ENCODE data around the gene DGKB.

DGKB gene

DNA sequence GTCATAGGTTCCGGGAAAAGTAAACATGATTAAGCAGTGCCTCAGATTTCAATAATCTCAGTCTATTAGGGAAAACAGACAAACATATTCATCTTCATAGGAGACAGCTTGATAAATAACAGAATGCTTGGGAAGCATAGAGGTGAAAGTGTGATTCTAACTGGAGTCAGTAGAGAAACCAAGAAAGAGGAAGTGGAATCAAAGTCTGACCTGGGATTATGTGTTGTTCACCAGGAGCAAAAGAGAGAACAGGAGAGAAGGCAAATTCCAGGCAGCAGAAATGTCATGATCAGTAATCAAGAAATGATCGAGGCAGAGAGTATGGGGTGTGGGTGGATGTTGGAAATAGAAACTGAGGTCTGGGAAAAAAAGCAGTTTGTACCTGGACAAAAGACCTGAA lies 43.7 kb downstream of the DGKB start:
- DNase-seq = no peak

DNA sequence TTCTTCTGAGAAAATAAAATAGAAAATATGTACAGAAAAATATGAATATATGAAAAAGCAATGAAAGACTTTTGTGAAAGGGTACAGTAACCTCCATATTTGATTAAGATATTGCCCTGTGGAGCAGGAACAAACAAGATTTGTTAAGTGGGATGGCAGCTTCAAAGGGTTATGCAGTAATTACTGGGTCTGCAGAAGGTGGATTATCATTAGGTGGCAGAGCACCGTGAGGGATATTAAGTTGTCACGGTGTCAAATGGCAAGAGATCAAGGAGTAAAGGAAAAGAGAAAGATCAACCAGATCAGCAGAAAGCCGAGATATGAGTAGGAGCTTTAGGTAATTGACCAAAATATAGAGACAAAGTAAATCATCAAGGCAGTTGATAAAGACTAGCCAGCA lies 44.1 kb downstream of the DGKB start:
- no peak for DNase-seq

DNA sequence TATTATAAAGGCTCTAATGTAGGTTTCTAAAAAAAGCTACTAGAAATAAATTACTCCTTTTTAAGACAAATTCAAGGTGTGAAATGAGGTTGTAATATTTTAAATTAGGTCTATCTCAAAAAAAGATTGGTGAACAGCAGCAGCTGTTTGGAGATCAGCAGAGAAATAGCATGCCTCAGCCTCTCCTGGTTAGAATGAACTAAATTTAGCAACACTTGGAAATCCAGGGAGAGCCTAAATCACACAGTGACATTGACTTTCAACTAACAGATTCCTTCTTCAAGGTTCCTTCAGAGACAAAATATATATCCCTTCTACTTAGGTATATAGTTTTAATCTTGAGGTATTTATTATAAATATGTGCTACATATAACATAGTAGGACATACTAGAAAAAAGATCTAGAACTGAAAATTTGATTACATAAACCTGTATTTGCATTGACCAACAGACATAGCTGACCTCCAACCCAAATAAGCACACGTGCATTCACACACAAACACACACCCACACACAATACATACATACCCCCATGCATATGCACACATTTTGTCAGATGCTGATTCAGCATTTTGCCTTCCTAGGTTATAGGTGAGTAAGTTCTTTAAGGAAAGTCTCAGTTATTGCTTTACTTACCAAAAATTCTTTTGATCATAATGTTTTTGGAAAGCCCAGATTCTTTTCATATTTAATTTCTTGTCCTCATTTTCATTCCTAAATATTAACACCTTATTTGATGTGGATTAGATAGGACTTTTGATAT lies 47.3 kb downstream of the DGKB start:
- no peak for DNase-seq

DNA sequence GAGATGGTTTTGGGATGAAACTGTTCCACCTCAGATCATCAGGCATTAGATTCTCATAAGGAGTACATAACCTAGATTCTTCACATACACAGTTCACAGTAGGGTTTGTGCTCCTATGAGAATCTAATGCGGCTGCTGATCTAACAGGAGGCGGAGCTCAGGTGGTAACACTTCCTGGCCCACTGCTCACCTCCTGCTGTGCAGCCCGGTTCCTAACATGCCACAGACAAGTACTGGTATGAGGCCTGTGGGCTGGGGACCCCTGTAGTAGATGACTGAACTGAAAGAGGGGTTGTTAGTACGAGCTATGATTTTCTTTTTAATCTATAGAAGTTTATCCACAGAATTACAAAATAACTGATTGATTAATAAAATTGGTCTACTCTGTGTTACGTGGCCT lies 48.1 kb downstream of the DGKB start:
- no peak for DNase-seq

DNA sequence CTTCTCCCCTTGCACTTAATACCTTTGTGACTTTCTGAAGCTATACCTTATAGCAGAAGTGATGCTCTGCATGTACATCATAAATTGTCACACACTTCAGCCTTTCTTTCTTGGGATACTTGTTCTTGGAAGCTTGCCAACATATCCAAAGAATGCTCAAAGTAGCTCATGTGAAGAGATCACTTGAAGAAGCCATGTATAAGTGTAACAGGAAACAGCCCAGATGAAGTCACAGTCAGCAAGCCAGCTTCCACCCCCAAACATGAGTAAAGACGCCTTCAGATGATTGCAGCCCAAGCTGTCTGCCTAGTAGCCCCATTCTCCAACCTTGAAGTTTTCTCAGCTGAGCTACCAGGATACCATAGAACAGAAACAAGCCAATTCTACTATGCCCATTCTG lies 50.9 kb downstream of the DGKB start:
- peak; percentile 26 for DNase-seq

DNA sequence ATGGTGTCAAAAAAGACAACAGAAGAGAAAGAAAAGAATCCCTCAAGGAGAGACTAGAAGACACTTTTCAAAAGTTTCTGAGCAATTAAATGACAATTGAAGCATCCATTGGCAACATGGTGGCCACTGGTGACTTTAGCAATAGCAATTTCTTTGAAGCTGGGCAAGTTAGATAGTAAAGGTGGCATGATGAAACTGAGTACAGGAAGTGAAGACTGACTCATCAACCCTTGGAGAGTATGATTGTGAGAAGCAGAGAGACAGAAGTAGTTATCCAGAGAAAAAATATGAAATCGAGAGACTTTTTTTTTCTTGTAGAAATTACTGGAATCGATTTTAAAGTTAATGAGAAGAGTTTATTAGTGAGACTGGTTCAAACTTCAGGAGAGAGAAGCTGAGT lies 52.5 kb downstream of the DGKB start:
- DNase-seq = no peak

DNA sequence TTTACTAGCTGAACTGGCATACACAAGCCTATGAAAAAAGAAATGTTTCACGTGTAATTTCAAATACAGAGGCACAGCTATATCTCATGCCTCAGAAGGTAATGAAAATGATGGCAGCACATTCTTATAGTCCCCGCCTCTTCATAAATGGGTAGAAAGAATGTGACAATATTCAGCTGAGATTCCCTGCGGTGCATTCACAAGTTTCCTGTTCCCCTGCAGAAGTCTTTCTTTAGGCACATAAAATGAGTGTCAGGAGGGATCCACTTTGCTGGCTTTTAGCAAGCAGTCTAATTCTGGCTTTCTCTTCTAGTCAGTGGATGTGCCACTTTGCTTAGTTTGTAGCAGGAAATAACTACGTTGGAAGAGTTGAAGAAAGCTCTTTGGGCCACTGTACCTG lies 56.1 kb downstream of the DGKB start:
- no peak for DNase-seq

DNA sequence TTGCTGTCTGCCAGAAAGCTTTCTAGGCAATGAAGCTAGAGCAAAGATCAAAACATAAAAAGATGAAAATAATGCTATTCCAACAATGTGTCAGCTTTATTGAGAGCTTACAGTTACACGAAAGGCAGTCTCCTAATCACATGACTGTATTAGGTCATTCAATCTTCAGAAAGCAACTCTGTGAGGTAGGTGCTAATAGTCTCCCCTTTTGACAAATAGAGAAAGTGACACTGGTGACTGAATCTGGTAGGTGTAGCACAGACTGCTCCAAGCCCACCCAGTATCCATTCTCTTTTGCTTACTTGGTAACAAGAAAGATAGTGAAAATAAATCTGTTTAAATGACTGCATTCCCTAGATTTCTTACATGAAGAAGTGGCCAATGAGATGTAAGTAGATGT lies 58.8 kb downstream of the DGKB start:
- DNase-seq = no peak

DNA sequence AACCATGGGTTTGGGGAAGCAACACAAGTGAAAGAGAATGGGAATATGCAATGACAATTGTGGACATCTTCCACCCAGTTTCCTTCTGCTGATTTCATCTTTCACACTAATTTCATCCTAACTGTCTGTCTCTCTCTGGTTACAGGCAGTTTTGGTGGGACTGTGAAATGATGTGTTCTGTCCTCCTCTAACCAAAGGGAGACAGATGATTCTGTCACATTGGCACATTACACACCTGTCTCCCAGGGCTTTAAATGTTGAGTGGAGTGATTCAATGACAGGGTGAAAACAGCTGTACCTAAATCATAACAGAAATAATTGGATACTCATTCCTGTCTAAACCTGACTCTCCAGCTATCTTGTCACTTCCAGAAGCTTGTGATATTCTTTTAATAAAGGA lies 60.0 kb downstream of the DGKB start:
- no peak for DNase-seq

DNA sequence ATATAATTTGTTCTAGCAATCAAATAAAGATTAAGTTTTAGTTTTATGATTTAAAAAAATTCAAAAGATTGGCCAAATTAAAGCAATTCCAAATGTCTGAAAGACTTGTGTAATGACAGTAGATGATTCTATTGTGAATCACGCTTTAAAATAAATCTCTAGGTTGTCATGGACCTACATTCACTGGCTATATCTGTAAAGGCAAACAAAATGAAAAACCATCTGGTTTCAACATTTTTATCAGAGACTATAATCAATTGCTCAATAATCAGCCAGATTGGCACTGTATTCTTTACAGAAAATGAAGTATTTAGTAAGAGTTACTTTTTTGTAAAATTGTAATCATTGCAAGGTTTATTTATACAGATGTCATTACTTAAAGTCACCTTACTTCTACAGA lies 60.7 kb downstream of the DGKB start:
- peak; percentile 54 for DNase-seq

DNA sequence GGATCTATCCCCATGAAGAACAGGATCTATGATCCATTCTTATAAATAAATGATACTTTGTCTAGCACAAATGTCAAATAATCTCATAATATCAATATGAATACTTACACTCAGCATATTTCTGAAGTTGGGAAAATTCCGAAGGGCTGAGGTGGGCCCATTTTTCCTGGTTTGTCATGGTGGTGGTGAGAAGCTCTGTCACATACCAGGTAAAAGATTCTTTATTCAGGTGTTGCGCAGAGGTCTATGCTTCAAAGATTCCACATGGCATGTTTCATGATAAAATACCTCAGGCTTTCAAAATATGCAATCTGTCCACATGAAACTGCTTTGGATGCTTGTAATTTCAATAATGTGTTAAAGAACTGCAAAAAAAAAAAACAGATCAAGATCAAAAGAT lies 61.5 kb downstream of the DGKB start:
- DNase-seq = no peak

DNA sequence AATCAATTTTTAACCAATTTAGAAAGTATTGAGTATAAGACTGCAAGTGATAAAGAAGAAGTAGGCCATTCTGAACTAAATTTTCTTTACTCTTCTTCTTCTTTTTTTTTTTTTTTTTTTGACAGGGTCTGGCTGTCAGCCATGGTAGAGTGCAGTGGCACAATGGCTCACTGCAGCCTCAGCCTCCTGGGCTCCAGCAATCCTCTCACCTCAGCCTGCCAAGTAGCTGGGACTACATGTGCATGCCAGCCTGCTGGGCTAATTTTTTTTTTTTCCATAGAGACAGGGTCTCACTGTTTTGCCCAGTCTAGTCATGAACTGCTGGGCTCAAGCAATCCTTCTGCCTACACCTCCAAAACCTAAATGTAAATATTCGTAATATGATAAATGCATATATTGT lies 63.2 kb downstream of the DGKB start:
- no peak for DNase-seq

DNA sequence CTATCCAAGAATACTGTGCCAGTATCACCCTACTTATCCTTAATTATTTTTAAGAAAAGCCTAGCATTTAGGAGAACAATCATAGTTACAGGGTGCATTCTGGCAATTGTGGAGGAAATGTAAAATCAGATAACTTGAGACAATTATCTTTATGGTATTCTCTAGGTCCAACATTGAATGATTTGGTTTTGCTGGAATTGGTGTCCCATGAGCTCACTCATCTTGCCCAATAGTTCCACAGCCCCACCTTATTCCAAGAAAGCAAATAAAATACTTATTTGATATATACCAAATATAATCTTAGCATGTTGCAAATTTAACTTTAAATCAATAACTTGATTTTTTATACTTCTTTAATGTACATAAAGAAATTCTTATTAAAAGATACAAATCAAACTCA lies 65.3 kb downstream of the DGKB start:
- no peak for DNase-seq

DNA sequence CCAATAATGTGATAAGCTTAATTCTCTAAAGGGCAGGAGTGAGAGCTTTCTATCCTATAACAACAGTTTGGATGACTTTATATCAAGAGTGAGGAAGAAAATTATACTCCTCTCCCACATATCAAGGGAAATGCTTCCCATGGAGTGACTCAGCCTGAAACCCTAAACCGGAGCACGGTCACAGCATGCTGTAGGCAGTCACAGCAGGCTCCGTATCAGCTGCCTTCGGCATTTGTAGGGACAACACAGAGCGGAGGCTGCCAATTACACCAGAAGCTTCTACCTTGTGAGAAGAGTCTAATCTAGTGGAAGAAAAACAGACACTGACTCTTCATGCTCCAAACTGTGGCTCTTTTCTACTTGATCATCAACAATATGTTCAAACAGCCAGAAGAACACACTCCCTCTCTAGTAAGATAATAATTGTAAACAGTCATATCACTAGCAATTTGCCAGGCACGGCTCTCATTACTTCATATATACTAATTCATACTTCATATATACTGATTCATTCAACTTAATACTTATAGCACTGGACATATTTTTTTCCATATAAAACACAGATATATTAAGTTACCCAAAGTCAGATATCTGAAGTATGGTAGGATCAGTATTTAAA lies 65.9 kb downstream of the DGKB start:
- DNase-seq = peak; percentile 76

DNA sequence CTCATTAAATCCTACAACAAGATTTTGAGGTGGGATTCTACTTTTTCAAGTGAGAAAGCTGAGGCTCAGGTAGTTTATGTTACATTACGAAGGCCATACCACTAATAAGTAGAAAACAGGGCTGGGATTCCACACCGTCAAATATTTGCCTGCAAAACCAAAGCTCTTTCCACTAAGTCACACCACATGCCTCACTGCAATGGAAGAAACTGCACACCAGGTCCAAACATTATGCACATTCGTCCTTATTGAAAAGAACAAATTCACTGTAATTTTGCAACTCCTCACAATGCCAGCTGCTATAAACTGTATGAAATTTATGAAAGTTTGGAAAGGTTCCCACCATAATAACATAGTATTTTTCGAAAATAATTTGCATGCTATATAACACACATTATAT lies 66.5 kb downstream of the DGKB start:
- DNase-seq = no peak

DNA sequence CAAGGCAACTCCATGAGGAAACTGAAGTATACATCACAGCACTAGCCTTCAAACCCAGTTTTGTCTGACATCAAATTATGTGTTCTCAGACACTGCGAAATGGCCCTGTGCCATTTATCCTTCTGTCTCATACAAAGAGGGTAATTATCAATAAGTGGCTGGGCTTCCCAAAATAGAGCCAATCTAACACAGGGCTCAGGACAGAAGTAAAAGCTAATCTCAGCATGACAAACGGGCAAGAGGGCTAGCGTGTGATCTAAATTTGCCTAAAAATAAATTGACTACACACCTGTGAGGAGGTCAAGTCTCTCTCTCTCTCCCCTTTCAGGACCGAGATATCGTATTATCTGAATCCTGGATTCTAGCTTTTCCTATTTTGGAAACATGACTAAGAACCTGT lies 67.2 kb downstream of the DGKB start:
- no peak for DNase-seq

DNA sequence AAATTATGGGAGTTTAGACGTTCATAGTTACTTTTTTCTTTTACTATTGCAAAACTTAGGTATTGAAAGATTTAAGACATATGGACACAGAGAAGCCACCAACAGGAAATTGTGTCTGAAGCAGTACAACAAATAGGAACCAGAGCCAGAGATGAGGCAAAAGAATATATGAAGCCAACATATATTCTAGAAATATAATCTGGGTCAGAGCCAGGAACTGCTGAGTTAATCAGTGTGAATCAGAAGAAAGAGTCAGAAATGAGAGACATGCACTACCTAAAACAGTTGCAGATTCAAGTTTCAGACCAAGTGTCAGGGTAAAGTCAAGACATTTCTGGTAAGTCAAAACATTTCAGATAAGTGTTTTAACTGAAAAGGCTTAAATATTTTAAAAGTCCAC lies 67.7 kb downstream of the DGKB start:
- DNase-seq = peak; percentile 73

DNA sequence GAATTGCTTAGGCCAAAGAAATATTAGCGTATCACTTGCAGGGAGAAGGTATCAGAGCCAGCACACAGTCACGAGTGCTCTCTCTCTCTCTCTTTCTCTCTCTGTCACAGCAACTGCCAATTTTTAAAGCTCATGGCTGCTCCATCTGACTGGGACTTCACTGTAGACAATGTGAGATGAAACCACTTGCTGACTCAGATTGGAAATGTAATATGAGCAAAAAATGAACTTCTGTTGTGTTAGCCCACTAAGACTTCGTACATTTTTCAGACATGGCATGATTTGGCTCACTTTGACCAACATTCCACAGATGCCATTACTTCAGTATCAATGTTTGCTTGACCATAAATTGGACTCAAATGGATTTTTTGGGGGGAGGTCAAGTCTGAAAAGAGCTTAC lies 68.1 kb downstream of the DGKB start:
- DNase-seq = peak; percentile 47

DNA sequence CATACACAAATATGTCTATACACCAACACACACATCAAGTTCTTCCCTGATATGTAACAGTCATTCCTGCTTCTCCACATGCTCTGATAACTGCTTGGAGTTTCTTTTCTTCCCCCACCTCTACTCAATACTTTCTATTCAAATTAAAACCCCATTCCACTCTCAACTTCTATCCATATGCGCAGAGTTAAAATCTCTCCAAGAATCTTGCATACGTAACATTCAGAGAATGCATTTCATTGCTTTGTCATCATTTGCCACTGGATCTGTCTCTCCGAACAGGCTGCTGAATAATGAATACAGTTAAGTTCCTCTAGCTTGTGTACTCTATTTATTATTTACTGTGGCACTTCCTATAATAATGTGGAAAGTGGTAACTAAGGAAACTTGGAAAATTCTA lies 68.8 kb downstream of the DGKB start:
- DNase-seq = peak; percentile 50

DNA sequence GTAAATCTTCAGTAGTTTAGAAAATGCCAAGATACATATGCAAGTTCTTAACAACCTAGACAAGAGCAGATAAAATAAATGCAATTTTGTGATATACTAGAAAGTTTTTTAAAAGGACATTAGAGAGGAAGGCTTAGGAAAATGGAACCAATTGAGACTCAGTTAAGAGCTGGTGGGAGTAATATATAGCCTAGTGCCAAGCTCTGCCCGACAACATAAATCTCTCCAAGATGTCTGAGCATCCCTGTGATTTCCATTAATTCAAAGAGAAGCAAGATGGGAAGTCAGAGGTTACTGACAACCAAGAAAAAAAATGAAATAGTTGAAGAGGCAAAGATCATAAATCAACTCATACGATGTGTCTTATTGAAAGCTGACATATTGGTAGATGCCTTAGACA lies 74.5 kb downstream of the DGKB start:
- DNase-seq = no peak

DNA sequence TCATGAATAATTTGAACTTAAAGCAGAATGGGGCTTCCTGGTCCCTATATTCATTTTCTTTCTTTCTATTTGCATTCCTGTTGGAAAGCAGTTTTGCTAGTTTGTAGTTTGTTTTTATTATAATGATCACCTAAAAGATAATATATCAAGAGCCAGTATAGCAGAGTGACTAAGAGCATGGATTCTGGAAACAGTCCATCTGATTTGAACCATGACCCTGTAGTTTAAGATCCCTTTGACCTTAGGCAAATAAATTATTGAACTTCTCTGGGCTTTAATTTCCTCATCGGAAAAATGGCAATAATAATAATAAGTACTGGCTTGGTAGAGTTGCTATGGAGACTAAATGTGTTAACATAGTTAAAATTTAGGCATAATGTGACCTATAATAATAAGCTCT lies 76.1 kb downstream of the DGKB start:
- no peak for DNase-seq

DNA sequence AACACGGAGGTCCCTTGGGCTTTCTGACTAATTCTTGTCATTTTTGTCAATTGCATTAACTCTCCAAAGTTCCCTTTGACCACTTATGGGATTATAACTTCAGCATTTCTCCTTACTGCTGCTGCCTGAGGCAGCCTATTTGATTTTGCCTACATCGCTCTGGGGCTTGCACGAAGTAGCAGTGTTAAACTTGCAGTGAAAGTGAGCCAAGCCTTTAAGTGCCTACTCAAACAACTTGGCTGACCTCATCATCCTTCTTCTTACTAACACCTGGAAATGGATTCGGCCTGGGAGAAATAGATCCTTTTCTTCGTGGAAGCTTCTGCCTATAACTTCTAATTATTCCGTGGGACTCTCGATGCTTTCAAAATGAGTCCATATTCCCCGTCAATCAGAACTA lies 76.6 kb downstream of the DGKB start:
- DNase-seq = no peak

DNA sequence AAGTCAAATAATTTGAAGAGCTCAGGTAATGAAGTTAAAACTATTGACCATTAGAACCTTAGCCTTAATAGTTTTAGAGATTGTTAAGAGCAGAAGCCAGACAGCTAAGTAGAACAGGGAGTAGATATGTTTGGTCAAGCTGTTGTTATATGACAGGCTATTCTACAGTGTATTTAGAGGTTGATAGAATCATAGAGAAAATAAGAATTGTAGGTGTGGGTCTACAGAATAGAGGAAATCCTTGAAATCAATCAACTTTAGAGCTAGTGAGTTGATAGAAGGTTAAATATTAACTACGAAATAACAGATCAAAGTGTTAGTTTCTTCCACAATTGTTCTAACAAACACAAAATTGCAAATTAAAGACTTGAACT lies 80.1 kb downstream of the DGKB start:
- no peak for DNase-seq

DNA sequence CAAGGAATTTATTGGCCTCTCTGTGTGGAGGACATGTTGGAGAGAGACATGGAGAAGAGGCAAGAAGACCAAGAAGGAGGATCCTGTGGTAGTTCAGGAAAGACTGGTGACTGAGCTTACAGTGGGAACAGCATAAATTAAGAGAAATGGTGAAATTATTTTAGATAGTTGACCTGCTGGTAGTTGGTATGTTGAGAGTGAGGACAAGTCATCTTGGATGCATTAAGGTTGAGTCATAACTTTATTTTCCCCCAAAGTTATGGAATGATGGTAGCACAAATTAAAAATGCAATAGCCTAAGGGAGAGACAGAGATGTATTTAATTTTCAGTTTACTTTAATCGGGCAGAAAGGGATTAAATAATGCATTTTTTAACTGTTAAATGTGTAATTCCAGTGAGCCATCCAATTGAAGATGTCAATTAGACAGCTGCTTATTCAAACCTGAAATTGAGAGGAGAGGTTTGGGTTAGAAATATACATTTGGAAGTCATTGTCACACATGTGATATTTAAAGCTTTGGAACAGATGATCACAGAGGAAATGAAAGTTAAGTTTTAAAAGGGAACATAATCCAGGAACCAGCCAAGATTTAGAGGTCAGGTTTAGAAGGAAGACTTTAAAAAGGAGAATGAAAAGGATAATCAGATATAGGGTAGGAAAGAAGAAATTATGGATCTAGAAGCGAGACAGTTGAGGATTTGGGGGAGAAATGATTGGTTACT lies 80.6 kb downstream of the DGKB start:
- DNase-seq = peak; percentile 69

DNA sequence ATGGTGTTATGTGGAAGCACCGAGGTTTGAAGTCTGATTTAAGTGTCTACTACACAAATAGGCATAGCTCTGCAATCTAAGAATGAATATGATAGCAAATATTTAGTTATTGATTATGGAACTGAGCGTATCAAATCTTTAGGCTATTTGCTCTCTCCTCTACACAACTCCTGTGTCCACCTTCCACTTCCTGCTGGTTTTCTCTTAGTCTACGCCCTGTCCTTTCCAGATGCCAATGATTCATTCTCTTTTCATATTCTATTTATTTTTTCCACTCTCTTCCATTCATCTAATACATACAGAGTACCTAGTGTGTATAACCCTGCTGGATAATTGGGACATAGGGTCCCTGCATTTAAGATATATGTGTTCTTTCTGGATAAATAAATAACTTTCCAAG lies 83.7 kb downstream of the DGKB start:
- no peak for DNase-seq

Measured in fibroblast of skin of right quadriceps (primary cell).